ENCODE results near the gene TASOR2. TPM values are rescaled to one million over a fixed set of nuclear protein-coding genes. Genes with fewer than 3 reads are reported as not detected.

Gene TASOR2
- total and polyA plus RNA-seq, 2 of the 4 experiments (the other 2 are of a cell fraction): 19.4 to 53.6 TPM

DNA sequence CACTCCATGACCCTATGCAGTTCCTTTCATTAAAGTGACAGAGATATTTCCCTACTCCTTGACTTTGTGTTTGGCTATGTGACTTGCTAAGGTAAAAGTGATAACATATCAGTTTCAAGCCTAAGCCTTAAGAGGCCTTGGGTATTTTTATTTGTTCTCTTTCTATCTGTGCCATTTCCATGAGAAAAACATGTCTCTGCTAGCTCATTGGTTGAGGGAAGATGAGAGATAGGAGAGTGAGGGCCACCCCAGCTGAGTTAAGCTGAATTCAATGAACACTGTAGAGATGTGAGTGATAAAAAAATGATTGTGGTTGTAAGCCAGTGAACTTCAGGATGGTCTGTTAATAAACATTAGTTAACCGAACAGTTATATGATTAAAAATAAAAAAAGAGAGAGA is 13.4 kb downstream of the TASOR2 start:
- in situ Hi-C loops (cut with MboI; ENCODE audit: low sequenced_read_pairs): no loop called here
- no peaks in the 10 kb centered on the region for H3K9me1 ChIP-seq (ENCODE audit: insufficient read depth, low read length)
- H3K36me3 ChIP-seq (ENCODE audit: control insufficient read depth, insufficient read depth, low read length): no peaks in the 10 kb centered on the region
- DNase-seq: no peak
- H3K14ac ChIP-seq (replicated peaks; ENCODE audit: low read depth, low read length): no peak overlapping the region
- no peak overlapping the region for H3K9ac ChIP-seq (ENCODE audit: low read depth, low read length)
- no CpG with 5 or more reads among the region's 1 CpG for WGBS, 2 experiments (ENCODE audit: extremely low coverage in 2 of 2, insufficient read length in 1 of 2)
- no peak overlapping the region for H3K23ac ChIP-seq (ENCODE audit: low read depth, low read length)
- intact Hi-C loops (cut with micrococcal nuclease): no loop called here
- TF ChIP-seq NFE2L2 (IDR thresholded peaks at IDR 0.05; ENCODE audit: low read depth, low read length) (no peak), CEBPB (IDR thresholded peaks at IDR 0.05; ENCODE audit: low read depth, low read length) (no peak), MAFK (IDR thresholded peaks at IDR 0.05; ENCODE audit: low read depth, low read length) (no peak), RAD21 (IDR thresholded peaks at IDR 0.05; ENCODE audit: low read length) (no peak), SMC3 (IDR thresholded peaks at IDR 0.05; ENCODE audit: low read depth, low read length) (no peak), MXI1 (IDR thresholded peaks at IDR 0.05; ENCODE audit: borderline replicate concordance, low read depth, low read length) (no peak), BHLHE40 (IDR thresholded peaks at IDR 0.05; ENCODE audit: low read depth, low read length) (no peak), FOS (IDR thresholded peaks at IDR 0.05; ENCODE audit: low read depth, low read length) (no peak), CHD1 (IDR thresholded peaks at IDR 0.05; ENCODE audit: low read depth, low read length) (no peak), RCOR1 (IDR thresholded peaks at IDR 0.05; ENCODE audit: insufficient replicate concordance, low read length) (no peak)
- TF ChIP-seq, protein P1, sequence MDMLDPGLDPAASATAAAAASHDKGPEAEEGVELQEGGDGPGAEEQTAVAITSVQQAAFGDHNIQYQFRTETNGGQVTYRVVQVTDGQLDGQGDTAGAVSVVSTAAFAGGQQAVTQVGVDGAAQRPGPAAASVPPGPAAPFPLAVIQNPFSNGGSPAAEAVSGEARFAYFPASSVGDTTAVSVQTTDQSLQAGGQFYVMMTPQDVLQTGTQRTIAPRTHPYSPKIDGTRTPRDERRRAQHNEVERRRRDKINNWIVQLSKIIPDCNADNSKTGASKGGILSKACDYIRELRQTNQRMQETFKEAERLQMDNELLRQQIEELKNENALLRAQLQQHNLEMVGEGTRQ (IDR thresholded peaks at IDR 0.05; ENCODE audit: low read depth, low read length): no peak
- TF ChIP-seq, protein P2, sequence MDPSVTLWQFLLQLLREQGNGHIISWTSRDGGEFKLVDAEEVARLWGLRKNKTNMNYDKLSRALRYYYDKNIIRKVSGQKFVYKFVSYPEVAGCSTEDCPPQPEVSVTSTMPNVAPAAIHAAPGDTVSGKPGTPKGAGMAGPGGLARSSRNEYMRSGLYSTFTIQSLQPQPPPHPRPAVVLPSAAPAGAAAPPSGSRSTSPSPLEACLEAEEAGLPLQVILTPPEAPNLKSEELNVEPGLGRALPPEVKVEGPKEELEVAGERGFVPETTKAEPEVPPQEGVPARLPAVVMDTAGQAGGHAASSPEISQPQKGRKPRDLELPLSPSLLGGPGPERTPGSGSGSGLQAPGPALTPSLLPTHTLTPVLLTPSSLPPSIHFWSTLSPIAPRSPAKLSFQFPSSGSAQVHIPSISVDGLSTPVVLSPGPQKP (IDR thresholded peaks at IDR 0.05; ENCODE audit: borderline replicate concordance, low read depth, low read length): no peak
- TF ChIP-seq, protein P3, sequence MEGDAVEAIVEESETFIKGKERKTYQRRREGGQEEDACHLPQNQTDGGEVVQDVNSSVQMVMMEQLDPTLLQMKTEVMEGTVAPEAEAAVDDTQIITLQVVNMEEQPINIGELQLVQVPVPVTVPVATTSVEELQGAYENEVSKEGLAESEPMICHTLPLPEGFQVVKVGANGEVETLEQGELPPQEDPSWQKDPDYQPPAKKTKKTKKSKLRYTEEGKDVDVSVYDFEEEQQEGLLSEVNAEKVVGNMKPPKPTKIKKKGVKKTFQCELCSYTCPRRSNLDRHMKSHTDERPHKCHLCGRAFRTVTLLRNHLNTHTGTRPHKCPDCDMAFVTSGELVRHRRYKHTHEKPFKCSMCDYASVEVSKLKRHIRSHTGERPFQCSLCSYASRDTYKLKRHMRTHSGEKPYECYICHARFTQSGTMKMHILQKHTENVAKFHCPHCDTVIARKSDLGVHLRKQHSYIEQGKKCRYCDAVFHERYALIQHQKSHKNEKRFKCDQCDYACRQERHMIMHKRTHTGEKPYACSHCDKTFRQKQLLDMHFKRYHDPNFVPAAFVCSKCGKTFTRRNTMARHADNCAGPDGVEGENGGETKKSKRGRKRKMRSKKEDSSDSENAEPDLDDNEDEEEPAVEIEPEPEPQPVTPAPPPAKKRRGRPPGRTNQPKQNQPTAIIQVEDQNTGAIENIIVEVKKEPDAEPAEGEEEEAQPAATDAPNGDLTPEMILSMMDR (conservative IDR thresholded peaks at IDR 0.05; ENCODE audit: low read depth, low read length): no peak
- no peak overlapping the region for H2BK15ac ChIP-seq (ENCODE audit: low read depth, low read length)
- no TSS peak for BruUV-seq (replicated peaks)
- H4K20me1 ChIP-seq (ENCODE audit: insufficient read depth, low read length): peaks cover 18% of the 10 kb centered on the region; the same call in 1 of the 2 replicates
- H3K4me1 ChIP-seq (ENCODE audit: control insufficient read depth, insufficient read depth, low read length): peaks cover 1% of the 10 kb centered on the region
- no peak overlapping the region for H2BK120ac ChIP-seq (ENCODE audit: low read depth, low read length)
- no peak overlapping the region for H3K18ac ChIP-seq (ENCODE audit: low read depth, low read length)
- CTCF ChIA-PET: no interaction called here
- peaks cover 23 to 46% of the 10 kb centered on the region in 2 experiments for H3K79me1 ChIP-seq (ENCODE audit: low read depth in 1 of 2, low read length in 2 of 2)
- H3K56ac ChIP-seq (ENCODE audit: extremely low read depth, insufficient read depth, low read length): no peak overlapping the region
- H3K27ac ChIP-seq (ENCODE audit: insufficient read depth, low read length): no peak overlapping the region
- H2AK5ac ChIP-seq (ENCODE audit: low read depth, low read length): no peak overlapping the region
- no peaks in the 10 kb centered on the region for H3K9me3 ChIP-seq (ENCODE audit: control insufficient read depth, insufficient read depth, low read length)
- H3K4me2 ChIP-seq (ENCODE audit: low read depth, low read length): no peak overlapping the region
- no peak overlapping the region for H2BK20ac ChIP-seq (ENCODE audit: low read depth, low read length)
- dilution Hi-C loops (cut with HindIII; ENCODE audit: low sequenced_read_pairs, unreplicated experiment): no loop called here
- no peak overlapping the region for H4K91ac ChIP-seq (ENCODE audit: insufficient read depth, low read depth, low read length)
- no peak overlapping the region for H2AFZ ChIP-seq (replicated peaks; ENCODE audit: low read length, poor library complexity)
- H4K8ac ChIP-seq (ENCODE audit: low read depth in 2 of 2, low read length in 2 of 2): no peak overlapping the region
- POLR2A ChIA-PET (ENCODE audit: unreplicated experiment): no interaction called here
- no peak overlapping the region for H4K5ac ChIP-seq (ENCODE audit: low read depth, low read length)
- no peak overlapping the region for H3K4ac ChIP-seq (ENCODE audit: low read depth, low read length)
- no peak overlapping the region for H2BK5ac ChIP-seq (ENCODE audit: low read depth, low read length, poor library complexity, severe bottlenecking)
- no peak overlapping the region for H3K4me3 ChIP-seq (ENCODE audit: insufficient read depth, low read depth, low read length)
- ATAC-seq (ENCODE audit: low read depth): no peak
- no peaks in the 10 kb centered on the region for H3K27me3 ChIP-seq (ENCODE audit: control insufficient read depth, insufficient read depth, low read length)
- no peak overlapping the region for H2AK9ac ChIP-seq (replicated peaks; ENCODE audit: low read depth, low read length, poor library complexity)
